ENCODE data around the gene MEF2B.
"Not testable (repeated sequence)": the region's sequence is repeated elsewhere in the genome, so short reads cannot be mapped to it uniquely, and the experiment has no call there.

MEF2B gene

DNA sequence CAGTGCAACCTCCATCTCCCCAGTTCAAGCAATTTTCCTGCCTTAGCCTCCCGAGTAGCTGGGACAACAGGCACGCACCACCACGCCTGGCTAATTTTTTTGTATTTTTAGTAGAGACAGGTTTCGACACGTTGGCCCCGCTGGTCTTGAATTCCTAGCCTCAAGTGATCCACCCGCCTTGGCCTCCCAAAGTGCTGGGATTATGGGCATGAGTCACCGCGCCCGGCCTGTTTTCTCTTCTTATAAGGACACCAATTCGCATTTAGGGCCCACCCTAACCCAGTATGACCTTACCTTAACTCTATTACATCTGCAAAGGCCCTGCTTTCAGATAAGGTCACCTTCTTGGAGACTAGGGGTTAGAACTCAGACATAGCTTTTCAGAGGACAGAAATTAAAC is 66.9 kb downstream of the MEF2B start:
- H3K27ac ChIP-seq = no peak overlapping the region
- TF ChIP-seq, protein P1, sequence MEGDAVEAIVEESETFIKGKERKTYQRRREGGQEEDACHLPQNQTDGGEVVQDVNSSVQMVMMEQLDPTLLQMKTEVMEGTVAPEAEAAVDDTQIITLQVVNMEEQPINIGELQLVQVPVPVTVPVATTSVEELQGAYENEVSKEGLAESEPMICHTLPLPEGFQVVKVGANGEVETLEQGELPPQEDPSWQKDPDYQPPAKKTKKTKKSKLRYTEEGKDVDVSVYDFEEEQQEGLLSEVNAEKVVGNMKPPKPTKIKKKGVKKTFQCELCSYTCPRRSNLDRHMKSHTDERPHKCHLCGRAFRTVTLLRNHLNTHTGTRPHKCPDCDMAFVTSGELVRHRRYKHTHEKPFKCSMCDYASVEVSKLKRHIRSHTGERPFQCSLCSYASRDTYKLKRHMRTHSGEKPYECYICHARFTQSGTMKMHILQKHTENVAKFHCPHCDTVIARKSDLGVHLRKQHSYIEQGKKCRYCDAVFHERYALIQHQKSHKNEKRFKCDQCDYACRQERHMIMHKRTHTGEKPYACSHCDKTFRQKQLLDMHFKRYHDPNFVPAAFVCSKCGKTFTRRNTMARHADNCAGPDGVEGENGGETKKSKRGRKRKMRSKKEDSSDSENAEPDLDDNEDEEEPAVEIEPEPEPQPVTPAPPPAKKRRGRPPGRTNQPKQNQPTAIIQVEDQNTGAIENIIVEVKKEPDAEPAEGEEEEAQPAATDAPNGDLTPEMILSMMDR (conservative IDR thresholded peaks at IDR 0.05) = no peak
- no peak for TF ChIP-seq ZFX (IDR thresholded peaks at IDR 0.05)

GRCh38 chr19:19102566-19102965 is 67.5 kb downstream of the MEF2B start:
- H3K27ac ChIP-seq = not testable (repeated sequence)

- no peak overlapping the region for H3K27ac ChIP-seq
- TF ChIP-seq, protein P1 (conservative IDR thresholded peaks at IDR 0.05) = no peak
- TF ChIP-seq ZFX (IDR thresholded peaks at IDR 0.05) = no peak
These were observed 68.5 kb downstream of the MEF2B start for GRCh38 chr19:19101540-19101939.

GRCh38 chr19:19098703-19099632 is 71.1 kb downstream of the MEF2B start:
- no peak overlapping the region for H3K27ac ChIP-seq
- TF ChIP-seq, protein P1 (conservative IDR thresholded peaks at IDR 0.05) = no peak
- TF ChIP-seq ZFX (IDR thresholded peaks at IDR 0.05) = no peak

DNA sequence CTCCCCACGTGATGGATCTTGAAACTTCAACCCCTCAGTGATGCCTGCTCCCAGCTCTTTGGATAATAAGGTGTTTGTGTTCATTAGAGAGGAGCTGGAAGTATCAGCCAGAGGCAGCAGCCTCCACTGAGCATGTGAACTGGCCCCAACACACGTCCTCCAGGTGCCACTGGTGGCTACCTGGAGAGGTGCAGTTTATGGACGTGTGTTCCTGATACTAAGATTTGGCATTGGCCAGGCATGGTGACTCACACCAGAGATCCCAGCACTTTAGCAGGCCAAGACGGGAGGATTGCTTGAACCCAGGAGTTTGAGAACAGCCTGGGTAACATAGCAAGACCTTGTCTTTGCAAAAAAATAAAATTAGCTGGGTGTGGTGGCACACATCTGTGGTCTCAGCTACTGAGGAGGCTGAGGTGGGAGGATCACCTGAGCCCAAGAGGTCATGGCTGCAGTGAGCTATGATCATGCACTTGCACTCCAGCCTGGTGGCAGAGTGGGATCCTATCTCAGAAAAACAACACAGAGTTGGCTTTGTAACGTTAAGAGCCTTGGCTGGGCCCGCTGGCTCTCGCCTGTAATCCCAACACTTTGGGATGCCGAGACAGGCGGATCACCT is 71.9 kb downstream of the MEF2B start:
- no peak overlapping the region for H3K27ac ChIP-seq
- TF ChIP-seq ZFX (IDR thresholded peaks at IDR 0.05) = no peak
- TF ChIP-seq, protein P1 (conservative IDR thresholded peaks at IDR 0.05) = no peak

GRCh38 chr19:19096641-19097627 is 73.1 kb downstream of the MEF2B start:
- no peak overlapping the region for H3K27ac ChIP-seq
- TF ChIP-seq, protein P1 (conservative IDR thresholded peaks at IDR 0.05) = no peak
- TF ChIP-seq ZFX (IDR thresholded peaks at IDR 0.05) = no peak

DNA sequence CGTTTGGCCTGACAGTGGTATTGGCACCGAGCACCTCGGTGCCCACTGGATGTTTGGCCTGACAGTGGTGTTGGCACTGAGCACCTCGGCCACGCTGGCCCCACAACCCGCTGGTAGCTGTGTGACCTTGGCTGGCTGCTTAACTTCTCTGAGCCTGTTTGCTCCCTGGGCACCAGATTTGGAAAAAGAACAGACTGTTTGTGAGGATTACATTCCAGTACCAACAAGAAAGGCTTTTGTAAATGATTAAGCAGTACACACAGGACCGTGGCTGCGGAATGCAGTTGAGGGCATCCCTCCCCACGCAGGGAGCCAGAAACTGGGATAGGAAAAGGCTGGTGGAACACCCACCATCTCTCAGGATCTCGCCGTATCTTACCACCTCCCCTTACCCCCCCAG is 74.4 kb downstream of the MEF2B start:
- TF ChIP-seq, protein P1 (conservative IDR thresholded peaks at IDR 0.05) = no peak
- no peak for TF ChIP-seq ZFX (IDR thresholded peaks at IDR 0.05)
- H3K27ac ChIP-seq = no peak overlapping the region
